ENCODE measurements around the gene CXCL8. TPM values are rescaled to one million over a fixed set of nuclear protein-coding genes. Genes with fewer than 3 reads are reported as not detected.

Gene CXCL8
- total RNA-seq, 1 donor: 5.8 TPM

GRCh38 chr4:73734530-73735001 lies 5.8 kb upstream of the CXCL8 start:
- Histone ChIP-seq H3K4me1 (ENCODE audit: insufficient read depth, low read length) (peaks cover 12% of the 10 kb centered on the region), H3K4me2 (ENCODE audit: insufficient read depth, low read length) (peak overlapping the region; percentile 1), H3K79me2 (ENCODE audit: insufficient read depth, low read length) (no peaks in the 10 kb centered on the region), H3K9me3 (ENCODE audit: low read depth, low read length) (no peaks in the 10 kb centered on the region), H3K27me3 (ENCODE audit: insufficient read depth, low read length) (no peaks in the 10 kb centered on the region), H3K27ac (ENCODE audit: low read depth, low read length) (peak overlapping the region; percentile 35), H3K36me3 (ENCODE audit: insufficient read depth, low read length) (no peaks in the 10 kb centered on the region), H3K4me3 (ENCODE audit: insufficient read depth, low read length) (no peak overlapping the region), H4K20me1 (ENCODE audit: insufficient read depth, low read length) (no peaks in the 10 kb centered on the region), H2AFZ (ENCODE audit: low read length) (no peak overlapping the region)
- TF ChIP-seq CTCF (IDR thresholded peaks at IDR 0.05; ENCODE audit: extremely low read depth, low read depth, low read length): no peak
- no peak for DNase-seq (ENCODE audit: insufficient read length, low spot score, missing footprints)

- H3K27me3 ChIP-seq (ENCODE audit: insufficient read depth, low read length): no peaks in the 10 kb centered on the region
- H3K4me3 ChIP-seq (ENCODE audit: insufficient read depth, low read length): no peak overlapping the region
- H4K20me1 ChIP-seq (ENCODE audit: insufficient read depth, low read length): no peaks in the 10 kb centered on the region
- no peaks in the 10 kb centered on the region for H3K9me3 ChIP-seq (ENCODE audit: low read depth, low read length)
- no peak for DNase-seq (ENCODE audit: insufficient read length, low spot score, missing footprints)
- no peaks in the 10 kb centered on the region for H3K79me2 ChIP-seq (ENCODE audit: insufficient read depth, low read length)
- no peaks in the 10 kb centered on the region for H3K36me3 ChIP-seq (ENCODE audit: insufficient read depth, low read length)
- peak overlapping the region; percentile 35 for H3K27ac ChIP-seq (ENCODE audit: low read depth, low read length)
- H3K4me1 ChIP-seq (ENCODE audit: insufficient read depth, low read length): peaks cover 15% of the 10 kb centered on the region
- H2AFZ ChIP-seq (ENCODE audit: low read length): no peak overlapping the region
- TF ChIP-seq CTCF (IDR thresholded peaks at IDR 0.05; ENCODE audit: extremely low read depth, low read depth, low read length): no peak
- H3K4me2 ChIP-seq (ENCODE audit: insufficient read depth, low read length): no peak overlapping the region
Measured at GRCh38 chr4:73735231-73735630, 5.1 kb upstream of the CXCL8 start.

GRCh38 chr4:73741031-73741749 lies 821 bp downstream of the CXCL8 start:
- H3K79me2 ChIP-seq (ENCODE audit: insufficient read depth, low read length): no peaks in the 10 kb centered on the region
- H4K20me1 ChIP-seq (ENCODE audit: insufficient read depth, low read length): no peaks in the 10 kb centered on the region
- no peaks in the 10 kb centered on the region for H3K9me3 ChIP-seq (ENCODE audit: low read depth, low read length)
- H3K4me3 ChIP-seq (ENCODE audit: insufficient read depth, low read length): no peak overlapping the region
- H2AFZ ChIP-seq (ENCODE audit: low read length): no peak overlapping the region
- no peak overlapping the region for H3K27ac ChIP-seq (ENCODE audit: low read depth, low read length)
- H3K4me2 ChIP-seq (ENCODE audit: insufficient read depth, low read length): peak overlapping the region; percentile 60
- DNase-seq (ENCODE audit: insufficient read length, low spot score, missing footprints): no peak
- TF ChIP-seq CTCF (IDR thresholded peaks at IDR 0.05; ENCODE audit: extremely low read depth, low read depth, low read length): no peak
- peaks cover 14% of the 10 kb centered on the region for H3K4me1 ChIP-seq (ENCODE audit: insufficient read depth, low read length)
- no peaks in the 10 kb centered on the region for H3K27me3 ChIP-seq (ENCODE audit: insufficient read depth, low read length)
- no peaks in the 10 kb centered on the region for H3K36me3 ChIP-seq (ENCODE audit: insufficient read depth, low read length)

GRCh38 chr4:73741750-73742489 lies 1.6 kb downstream of the CXCL8 start:
- Histone ChIP-seq H3K4me2 (ENCODE audit: insufficient read depth, low read length) (no peak overlapping the region), H3K9me3 (ENCODE audit: low read depth, low read length) (no peaks in the 10 kb centered on the region), H3K27me3 (ENCODE audit: insufficient read depth, low read length) (no peaks in the 10 kb centered on the region), H4K20me1 (ENCODE audit: insufficient read depth, low read length) (no peaks in the 10 kb centered on the region), H3K4me3 (ENCODE audit: insufficient read depth, low read length) (no peak overlapping the region), H3K4me1 (ENCODE audit: insufficient read depth, low read length) (peaks cover 14% of the 10 kb centered on the region), H3K36me3 (ENCODE audit: insufficient read depth, low read length) (no peaks in the 10 kb centered on the region), H3K27ac (ENCODE audit: low read depth, low read length) (no peak overlapping the region), H2AFZ (ENCODE audit: low read length) (no peak overlapping the region), H3K79me2 (ENCODE audit: insufficient read depth, low read length) (no peaks in the 10 kb centered on the region)
- no peak for TF ChIP-seq CTCF (IDR thresholded peaks at IDR 0.05; ENCODE audit: extremely low read depth, low read depth, low read length)
- DNase-seq (ENCODE audit: insufficient read length, low spot score, missing footprints): no peak

Measured in osteoblast (primary cell).